ENCODE data around the gene SACS. TPM values are rescaled to one million over a fixed set of nuclear protein-coding genes. Genes with fewer than 3 reads are reported as not detected.

Gene SACS
- total and polyA plus RNA-seq, 2 donors (not counting 3 experiments of a cell fraction or from before 2014, with no cell fraction given): 14.8 to 72.7 TPM

DNA sequence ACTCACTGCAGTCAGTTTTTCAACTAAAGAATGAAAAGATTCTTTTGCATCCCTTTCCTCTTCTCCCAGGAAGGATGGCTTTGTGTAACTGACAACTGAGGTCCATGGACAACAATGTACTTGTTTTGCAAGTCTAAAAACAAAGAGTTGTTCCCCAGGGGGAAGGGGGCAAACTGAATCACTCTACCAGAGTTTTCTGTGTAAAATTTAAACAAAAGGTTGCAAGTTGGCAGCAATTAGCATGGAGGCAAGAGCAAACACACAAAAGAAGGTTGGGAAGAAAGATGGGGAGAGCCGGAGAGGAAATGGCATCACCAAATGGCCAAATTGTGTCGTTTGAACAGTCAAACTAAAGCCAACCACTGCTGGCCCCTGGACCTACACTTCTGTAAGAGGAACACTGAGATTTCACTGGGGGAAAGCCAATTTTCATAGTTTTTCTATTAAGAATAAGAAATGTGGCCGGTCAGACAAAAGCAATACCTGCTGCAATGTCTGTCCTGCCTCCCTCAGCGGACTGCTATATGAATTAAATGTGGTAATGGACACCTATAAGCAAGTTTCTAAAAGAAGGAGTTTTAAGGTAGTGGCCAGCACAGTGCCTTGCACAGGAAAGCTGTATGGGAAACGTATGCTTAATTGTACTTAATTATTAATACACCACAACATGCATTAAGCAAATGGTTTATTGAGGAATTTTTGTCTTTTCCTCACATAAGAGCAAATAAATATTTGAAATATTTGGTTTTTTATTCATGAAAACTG lies 16.1 kb upstream of the SACS start:
- H3K4me1 ChIP-seq (ENCODE audit: control insufficient read depth, extremely low read depth, insufficient read depth, low read length): no peaks in the 10 kb centered on the region
- H3K79me2 ChIP-seq (ENCODE audit: control insufficient read depth, insufficient read depth, low read length): no peaks in the 10 kb centered on the region
- DNase-seq (ENCODE audit: low read depth, low spot score) (no peak), FAIRE-seq (no peak)
- POLR2A ChIA-PET: no interaction called here
- H3K9me3 ChIP-seq (replicated peaks; ENCODE audit: control insufficient read depth, insufficient read depth, low read length): no peaks in the 10 kb centered on the region
- no peak for TF ChIP-seq POLR2AphosphoS5 (IDR thresholded peaks at IDR 0.05; ENCODE audit: insufficient read depth, low read depth, low read length)
- TF ChIP-seq POLR2A (IDR thresholded peaks at IDR 0.05; ENCODE audit: low read depth, low read length): no peak
- no peak for TF ChIP-seq EZH2 (IDR thresholded peaks at IDR 0.05; ENCODE audit: borderline replicate concordance, low read depth, low read length, severe bottlenecking)
- TF ChIP-seq, protein P1, sequence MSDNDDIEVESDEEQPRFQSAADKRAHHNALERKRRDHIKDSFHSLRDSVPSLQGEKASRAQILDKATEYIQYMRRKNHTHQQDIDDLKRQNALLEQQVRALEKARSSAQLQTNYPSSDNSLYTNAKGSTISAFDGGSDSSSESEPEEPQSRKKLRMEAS (IDR thresholded peaks at IDR 0.05; ENCODE audit: insufficient read depth, insufficient read length): no peak
- TF ChIP-seq GATA2 (IDR thresholded peaks at IDR 0.05; ENCODE audit: insufficient read depth, insufficient read length, low read depth, low read length): no peak
- TF ChIP-seq, protein P2, sequence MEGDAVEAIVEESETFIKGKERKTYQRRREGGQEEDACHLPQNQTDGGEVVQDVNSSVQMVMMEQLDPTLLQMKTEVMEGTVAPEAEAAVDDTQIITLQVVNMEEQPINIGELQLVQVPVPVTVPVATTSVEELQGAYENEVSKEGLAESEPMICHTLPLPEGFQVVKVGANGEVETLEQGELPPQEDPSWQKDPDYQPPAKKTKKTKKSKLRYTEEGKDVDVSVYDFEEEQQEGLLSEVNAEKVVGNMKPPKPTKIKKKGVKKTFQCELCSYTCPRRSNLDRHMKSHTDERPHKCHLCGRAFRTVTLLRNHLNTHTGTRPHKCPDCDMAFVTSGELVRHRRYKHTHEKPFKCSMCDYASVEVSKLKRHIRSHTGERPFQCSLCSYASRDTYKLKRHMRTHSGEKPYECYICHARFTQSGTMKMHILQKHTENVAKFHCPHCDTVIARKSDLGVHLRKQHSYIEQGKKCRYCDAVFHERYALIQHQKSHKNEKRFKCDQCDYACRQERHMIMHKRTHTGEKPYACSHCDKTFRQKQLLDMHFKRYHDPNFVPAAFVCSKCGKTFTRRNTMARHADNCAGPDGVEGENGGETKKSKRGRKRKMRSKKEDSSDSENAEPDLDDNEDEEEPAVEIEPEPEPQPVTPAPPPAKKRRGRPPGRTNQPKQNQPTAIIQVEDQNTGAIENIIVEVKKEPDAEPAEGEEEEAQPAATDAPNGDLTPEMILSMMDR (IDR thresholded peaks at IDR 0.05; ENCODE audit: extremely low read depth in 1 of 2, insufficient read depth in 1 of 2, low read depth in 1 of 2, low read length in 2 of 2): no peak
- TF ChIP-seq JUN (IDR thresholded peaks at IDR 0.05; ENCODE audit: borderline replicate concordance, insufficient read depth, insufficient read length, low read depth): no peak
- no peak for TF ChIP-seq MYC (IDR thresholded peaks at IDR 0.05; ENCODE audit: low read depth, low read length)
- no peak for TF ChIP-seq FOS (IDR thresholded peaks at IDR 0.05; ENCODE audit: borderline replicate concordance, insufficient read depth, low read length)
- BruUV-seq (replicated peaks): no TSS peak
- no peak overlapping the region for H3K4me3 ChIP-seq (replicated peaks in 1 of 3; ENCODE audit: insufficient read depth in 1 of 3, low read depth in 1 of 3, low read length in 3 of 3)
- H3K4me2 ChIP-seq (ENCODE audit: insufficient read depth, low read length): no peak overlapping the region
- no peak overlapping the region for H3K27ac ChIP-seq (ENCODE audit: insufficient read depth, low read depth, low read length)
- no peaks in the 10 kb centered on the region for H3K9me1 ChIP-seq (replicated peaks; ENCODE audit: control insufficient read depth, extremely low read depth, insufficient read depth, low read length)
- peaks cover 0 to 5% of the 10 kb centered on the region in 2 experiments for H3K27me3 ChIP-seq (ENCODE audit: control insufficient read depth in 2 of 2, insufficient read depth in 2 of 2, low read length in 2 of 2)
- H4K20me1 ChIP-seq (replicated peaks; ENCODE audit: control insufficient read depth, extremely low read depth, insufficient read depth, low read length): no peaks in the 10 kb centered on the region
- H3K36me3 ChIP-seq (ENCODE audit: control insufficient read depth in 2 of 2, extremely low read depth in 1 of 2, insufficient read depth in 2 of 2, low read length in 2 of 2): no peaks in the 10 kb centered on the region
- intact Hi-C loops (cut with micrococcal nuclease) (no loop called here), dilution Hi-C loops (cut with MboI; ENCODE audit: extremely low pct_ligation_motif_present, low sequenced_read_pairs) (no loop called here)
- CTCF ChIA-PET: no interaction called here
- no peak overlapping the region for H2AFZ ChIP-seq (ENCODE audit: low read depth, low read length)
- no peak overlapping the region for H3K9ac ChIP-seq (replicated peaks; ENCODE audit: extremely low read depth, insufficient read depth, low read length)
